ENCODE measurements around the gene TCF3.

DNA sequence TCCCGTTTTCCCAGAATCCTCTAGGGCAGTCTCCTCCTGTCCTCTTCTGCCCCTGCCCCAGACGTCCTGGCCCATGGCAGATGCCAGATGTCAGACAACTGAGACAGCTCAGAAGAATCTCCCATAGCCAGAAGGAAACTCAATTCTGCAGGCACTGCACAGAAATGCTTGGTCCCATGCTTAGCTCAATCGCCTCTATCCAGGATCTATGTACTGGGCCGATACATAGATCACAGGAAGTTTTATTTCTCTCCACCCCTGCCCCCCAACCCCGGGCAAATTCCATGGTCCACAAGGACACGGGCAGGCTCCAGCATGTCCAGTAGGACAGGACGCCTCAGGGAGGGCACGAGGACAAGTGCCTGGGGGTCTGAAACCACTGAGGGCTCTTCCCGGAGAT, 64.5 kb downstream of the TCF3 start:
- TF ChIP-seq POLR2AphosphoS5 (IDR thresholded peaks at IDR 0.05), result no peak
- TF ChIP-seq, protein P1, sequence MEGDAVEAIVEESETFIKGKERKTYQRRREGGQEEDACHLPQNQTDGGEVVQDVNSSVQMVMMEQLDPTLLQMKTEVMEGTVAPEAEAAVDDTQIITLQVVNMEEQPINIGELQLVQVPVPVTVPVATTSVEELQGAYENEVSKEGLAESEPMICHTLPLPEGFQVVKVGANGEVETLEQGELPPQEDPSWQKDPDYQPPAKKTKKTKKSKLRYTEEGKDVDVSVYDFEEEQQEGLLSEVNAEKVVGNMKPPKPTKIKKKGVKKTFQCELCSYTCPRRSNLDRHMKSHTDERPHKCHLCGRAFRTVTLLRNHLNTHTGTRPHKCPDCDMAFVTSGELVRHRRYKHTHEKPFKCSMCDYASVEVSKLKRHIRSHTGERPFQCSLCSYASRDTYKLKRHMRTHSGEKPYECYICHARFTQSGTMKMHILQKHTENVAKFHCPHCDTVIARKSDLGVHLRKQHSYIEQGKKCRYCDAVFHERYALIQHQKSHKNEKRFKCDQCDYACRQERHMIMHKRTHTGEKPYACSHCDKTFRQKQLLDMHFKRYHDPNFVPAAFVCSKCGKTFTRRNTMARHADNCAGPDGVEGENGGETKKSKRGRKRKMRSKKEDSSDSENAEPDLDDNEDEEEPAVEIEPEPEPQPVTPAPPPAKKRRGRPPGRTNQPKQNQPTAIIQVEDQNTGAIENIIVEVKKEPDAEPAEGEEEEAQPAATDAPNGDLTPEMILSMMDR (IDR thresholded peaks at IDR 0.05), result no peak
- no peak for TF ChIP-seq POLR2A (IDR thresholded peaks at IDR 0.05)
